ENCODE results near the gene ATIC. TPM values are rescaled to one million over a fixed set of nuclear protein-coding genes. Genes with fewer than 3 reads are reported as not detected.

ATIC gene
- total RNA-seq (2014; rRNA removed; shearing (Covaris generic)), result 13.1 and 18.3 TPM in 2 replicates

GRCh38 chr2:215311625-215312396 is at the start of gene ATIC:
Gene ATIC, plus strand, starts transcription at chr2:215312059. Its CDS starts 84 bp downstream, at chr2:215312143.
- DNase-seq (ENCODE audit: low read depth in 1 of 2, low spot score in 2 of 2), result peak; percentile 92 to 96
- Histone ChIP-seq H3K27me3 (replicated peaks) (no peaks in the 10 kb centered on the region), H3K4me1 (replicated peaks) (peaks cover 32% of the 10 kb centered on the region), H3K4me3 (peak within 1 kb of the TSS; percentile 58), H3K9me3 (replicated peaks) (no peaks in the 10 kb centered on the region), H3K36me3 (peaks cover 29% of the 10 kb centered on the region), H3K27ac (peak within 1 kb of the TSS; percentile 91)

- DNase-seq (ENCODE audit: low read depth in 1 of 2, low spot score in 2 of 2), result no peak
- Histone ChIP-seq H3K4me3 (no peak overlapping the region), H3K9me3 (replicated peaks) (no peaks in the 10 kb centered on the region), H3K27me3 (replicated peaks) (no peaks in the 10 kb centered on the region), H3K27ac (no peak overlapping the region), H3K4me1 (replicated peaks) (no peaks in the 10 kb centered on the region), H3K36me3 (no peaks in the 10 kb centered on the region)
These were observed 49.6 kb upstream of the ATIC start for GRCh38 chr2:215262303-215262702.

GRCh38 chr2:215262741-215263362 is 49.0 kb upstream of the ATIC start:
- H3K27ac ChIP-seq, result no peak overlapping the region
- no peaks in the 10 kb centered on the region for H3K27me3 ChIP-seq (replicated peaks)
- H3K36me3 ChIP-seq, result no peaks in the 10 kb centered on the region
- no peaks in the 10 kb centered on the region for H3K9me3 ChIP-seq (replicated peaks)
- H3K4me1 ChIP-seq (replicated peaks), result no peaks in the 10 kb centered on the region
- DNase-seq (ENCODE audit: low read depth in 1 of 2, low spot score in 2 of 2), result no peak
- H3K4me3 ChIP-seq, result no peak overlapping the region

- no peaks in the 10 kb centered on the region for H3K36me3 ChIP-seq
- H3K4me1 ChIP-seq (replicated peaks), result no peaks in the 10 kb centered on the region
- no peak overlapping the region for H3K4me3 ChIP-seq
- no peak overlapping the region for H3K27ac ChIP-seq
- H3K9me3 ChIP-seq (replicated peaks), result no peaks in the 10 kb centered on the region
- no peak for DNase-seq (ENCODE audit: low read depth in 1 of 2, low spot score in 2 of 2)
- no peaks in the 10 kb centered on the region for H3K27me3 ChIP-seq (replicated peaks)
These were observed 47.5 kb upstream of the ATIC start for GRCh38 chr2:215264374-215264773.

- Histone ChIP-seq H3K27ac (no peak overlapping the region), H3K36me3 (no peaks in the 10 kb centered on the region), H3K9me3 (replicated peaks) (no peaks in the 10 kb centered on the region), H3K4me1 (replicated peaks) (no peaks in the 10 kb centered on the region), H3K4me3 (no peak overlapping the region), H3K27me3 (replicated peaks) (no peaks in the 10 kb centered on the region)
- DNase-seq (ENCODE audit: low read depth in 1 of 2, low spot score in 2 of 2), result peak; percentile 65 to 67
These were observed 42.3 kb upstream of the ATIC start for GRCh38 chr2:215269397-215270117.

- Histone ChIP-seq H3K36me3 (no peaks in the 10 kb centered on the region), H3K27ac (no peak overlapping the region)
These were observed 41.8 kb upstream of the ATIC start for GRCh38 chr2:215270118-215270451.

GRCh38 chr2:215271446-215271845 is 40.4 kb upstream of the ATIC start:
- Histone ChIP-seq H3K27ac (no peak overlapping the region), H3K36me3 (no peaks in the 10 kb centered on the region), H3K4me1 (replicated peaks) (no peaks in the 10 kb centered on the region), H3K4me3 (no peak overlapping the region), H3K9me3 (replicated peaks) (no peaks in the 10 kb centered on the region), H3K27me3 (replicated peaks) (no peaks in the 10 kb centered on the region)
- DNase-seq (ENCODE audit: low read depth in 1 of 2, low spot score in 2 of 2), result no peak

More at GRCh38 chr2:215270118-215270451, 41.8 kb upstream of the ATIC start:
- no peaks in the 10 kb centered on the region for H3K4me1 ChIP-seq (replicated peaks)
- H3K4me3 ChIP-seq, result no peak overlapping the region
- no peaks in the 10 kb centered on the region for H3K27me3 ChIP-seq (replicated peaks)
- DNase-seq (ENCODE audit: low read depth in 1 of 2, low spot score in 2 of 2), result no peak
- H3K9me3 ChIP-seq (replicated peaks), result no peaks in the 10 kb centered on the region

- Histone ChIP-seq H3K4me3 (no peak overlapping the region), H3K27me3 (replicated peaks) (no peaks in the 10 kb centered on the region), H3K36me3 (no peaks in the 10 kb centered on the region), H3K9me3 (replicated peaks) (no peaks in the 10 kb centered on the region), H3K27ac (no peak overlapping the region), H3K4me1 (replicated peaks) (peaks cover 7% of the 10 kb centered on the region)
- DNase-seq (ENCODE audit: low read depth in 1 of 2, low spot score in 2 of 2), result no peak
These were observed 38.9 kb upstream of the ATIC start for GRCh38 chr2:215272918-215273317.

GRCh38 chr2:215274829-215275228 is 37.0 kb upstream of the ATIC start:
- H3K36me3 ChIP-seq, result no peaks in the 10 kb centered on the region
- H3K9me3 ChIP-seq (replicated peaks), result no peaks in the 10 kb centered on the region
- no peak for DNase-seq (ENCODE audit: low read depth in 1 of 2, low spot score in 2 of 2)
- no peak overlapping the region for H3K27ac ChIP-seq
- H3K27me3 ChIP-seq (replicated peaks), result no peaks in the 10 kb centered on the region
- H3K4me3 ChIP-seq, result no peak overlapping the region
- peaks cover 15% of the 10 kb centered on the region for H3K4me1 ChIP-seq (replicated peaks)

GRCh38 chr2:215275824-215276223 is 36.0 kb upstream of the ATIC start:
- H3K4me1 ChIP-seq (replicated peaks), result peaks cover 22% of the 10 kb centered on the region
- no peaks in the 10 kb centered on the region for H3K27me3 ChIP-seq (replicated peaks)
- no peak overlapping the region for H3K27ac ChIP-seq
- no peaks in the 10 kb centered on the region for H3K9me3 ChIP-seq (replicated peaks)
- no peak overlapping the region for H3K4me3 ChIP-seq
- DNase-seq (ENCODE audit: low read depth in 1 of 2, low spot score in 2 of 2), result no peak
- no peaks in the 10 kb centered on the region for H3K36me3 ChIP-seq

GRCh38 chr2:215277944-215278343 is 33.9 kb upstream of the ATIC start:
- Histone ChIP-seq H3K36me3 (no peaks in the 10 kb centered on the region), H3K27me3 (replicated peaks) (no peaks in the 10 kb centered on the region), H3K4me3 (no peak overlapping the region), H3K4me1 (replicated peaks) (peaks cover 25% of the 10 kb centered on the region), H3K9me3 (replicated peaks) (no peaks in the 10 kb centered on the region), H3K27ac (no peak overlapping the region)
- peak; percentile 80 to 85 for DNase-seq (ENCODE audit: low read depth in 1 of 2, low spot score in 2 of 2)

GRCh38 chr2:215280326-215280725 is 31.5 kb upstream of the ATIC start:
- H3K4me1 ChIP-seq (replicated peaks), result peaks cover 31% of the 10 kb centered on the region
- H3K27me3 ChIP-seq (replicated peaks), result no peaks in the 10 kb centered on the region
- DNase-seq (ENCODE audit: low read depth in 1 of 2, low spot score in 2 of 2), result peak in 1 of 2 experiments; percentile 37
- H3K4me3 ChIP-seq, result no peak overlapping the region
- H3K9me3 ChIP-seq (replicated peaks), result no peaks in the 10 kb centered on the region
- no peaks in the 10 kb centered on the region for H3K36me3 ChIP-seq
- H3K27ac ChIP-seq, result no peak overlapping the region

GRCh38 chr2:215283221-215283620 is 28.6 kb upstream of the ATIC start:
- no peaks in the 10 kb centered on the region for H3K36me3 ChIP-seq

GRCh38 chr2:215286309-215286708 is 25.6 kb upstream of the ATIC start:
- DNase-seq (ENCODE audit: low read depth in 1 of 2, low spot score in 2 of 2), result no peak
- H3K27ac ChIP-seq, result no peak overlapping the region
- no peaks in the 10 kb centered on the region for H3K27me3 ChIP-seq (replicated peaks)
- H3K9me3 ChIP-seq (replicated peaks), result no peaks in the 10 kb centered on the region
- H3K4me1 ChIP-seq (replicated peaks), result peaks cover 9% of the 10 kb centered on the region
- no peaks in the 10 kb centered on the region for H3K36me3 ChIP-seq
- H3K4me3 ChIP-seq, result no peak overlapping the region

More at GRCh38 chr2:215283221-215283620, 28.6 kb upstream of the ATIC start:
- Histone ChIP-seq H3K4me3 (no peak overlapping the region), H3K9me3 (replicated peaks) (no peaks in the 10 kb centered on the region), H3K27me3 (replicated peaks) (no peaks in the 10 kb centered on the region), H3K27ac (no peak overlapping the region), H3K4me1 (replicated peaks) (peaks cover 23% of the 10 kb centered on the region)
- no peak for DNase-seq (ENCODE audit: low read depth in 1 of 2, low spot score in 2 of 2)
